ENCODE results near the gene OSBPL10.

DNA sequence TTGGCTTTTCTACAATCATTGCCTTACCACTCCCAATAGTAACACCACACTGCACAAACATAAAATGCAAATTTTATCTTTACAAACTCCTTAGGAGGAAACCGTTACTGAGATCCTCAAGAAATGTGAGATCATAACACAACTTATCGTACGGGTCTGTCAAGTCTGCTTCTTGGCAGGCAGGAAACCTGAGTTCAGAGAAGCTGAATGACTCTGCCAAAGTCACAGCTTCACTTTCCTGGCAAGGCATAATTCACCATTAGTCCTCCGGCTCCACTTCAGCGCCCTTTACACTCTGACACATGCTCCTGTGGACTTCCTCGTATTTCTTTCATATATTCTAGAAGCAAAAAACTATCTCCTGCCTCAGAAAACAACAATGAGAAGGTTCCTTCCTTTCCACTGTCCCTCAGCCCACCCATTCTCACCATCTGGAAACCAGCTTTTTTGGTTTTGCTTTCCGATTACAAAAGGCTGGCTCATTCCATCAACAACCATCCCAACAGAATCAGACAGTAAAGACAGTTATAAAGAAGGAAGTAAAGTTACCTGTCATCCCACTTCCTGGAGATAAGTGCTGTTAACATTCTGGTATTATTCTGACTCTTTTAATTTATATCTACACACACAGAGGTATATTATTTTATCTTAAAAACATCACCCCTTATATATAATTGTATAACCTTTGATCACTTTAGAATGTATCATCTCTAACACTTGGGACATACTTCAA, 225.0 kb downstream of the OSBPL10 start:
- TF ChIP-seq CTCF (conservative IDR thresholded peaks at IDR 0.05; ENCODE audit: low read length) (no peak), EZH2phosphoT487 (IDR thresholded peaks at IDR 0.05; ENCODE audit: borderline replicate concordance) (no peak)

Measured in Loucy (cell line).